HepG2 (cell line): ENCODE results near the gene RIPOR3. TPM values are rescaled to one million over a fixed set of nuclear protein-coding genes. Genes with fewer than 3 reads are reported as not detected.

Source experiments
- CEBPZ ChIP-seq: IDR thresholded peaks from 2 replicates; pipeline ENCODE4 v1.6.1; 2012; ENCODE audit warnings: low read length, improper control_type of control experiment
- FOXO1 ChIP-seq: sonication (generic); formaldehyde crosslinking; IDR thresholded peaks from 2 replicates; pipeline ENCODE4 v1.4.0; 2020; ENCODE audit warnings: missing genetic modification reagents
- HNF4A ChIP-seq: sonication (generic); formaldehyde crosslinking; IDR thresholded peaks from 2 replicates; pipeline ENCODE4 v1.4.0; 2020; ENCODE audit warnings: missing genetic modification reagents
- HNRNPL ChIP-seq: fragments of 200-400 bp; formaldehyde crosslinking; IDR thresholded peaks from 2 replicates; pipeline ENCODE4 v1.6.1; 2017; ENCODE audit warnings: mild to moderate bottlenecking, low read depth, low read length
- IRF2 ChIP-seq: IDR thresholded peaks from 2 replicates; pipeline ENCODE4 v1.6.1; 2018; ENCODE audit warnings: missing genetic modification reagents, missing compliant biosample characterization
- KAT7 ChIP-seq: IDR thresholded peaks from 2 replicates; pipeline ENCODE4 v1.6.1; 2018; ENCODE audit warnings: borderline replicate concordance, missing compliant biosample characterization
- MAFG ChIP-seq: sonication (generic); formaldehyde crosslinking; IDR thresholded peaks from 2 replicates; pipeline ENCODE4 v1.5.1; 2020; ENCODE audit warnings: mild to moderate bottlenecking, missing genetic modification reagents
- NR1H2 ChIP-seq: sonication (generic); formaldehyde crosslinking; IDR thresholded peaks from 2 replicates; pipeline ENCODE4 v1.8.1; 2022; ENCODE audit warnings: low read depth, missing genetic modification reagents, borderline replicate concordance
- NR2F1 ChIP-seq, 2 experiments: fragments of 450-650 bp in 1 of 2; formaldehyde crosslinking in 1 of 2; IDR thresholded peaks; 2 replicates each; pipeline versions ENCODE4 v1.5.0 to v1.6.1; 2016 to 2020; ENCODE audit warnings: mild to moderate bottlenecking in 1 of 2, missing compliant biosample characterization in 1 of 2, missing genetic modification reagents in 1 of 2, moderate library complexity in 1 of 2
- NR2F2 ChIP-seq: IDR thresholded peaks from 2 replicates; pipeline ENCODE4 v1.6.1; 2012; ENCODE audit warnings: low read depth, inconsistent platforms, borderline replicate concordance
- RARG ChIP-seq: sonication (generic); formaldehyde crosslinking; IDR thresholded peaks from 2 replicates; pipeline ENCODE4 v1.4.0; 2020; ENCODE audit warnings: low read depth, mild to moderate bottlenecking, missing genetic modification reagents
- RFX5 ChIP-seq: IDR thresholded peaks from 2 replicates; pipeline ENCODE4 v1.6.1; 2011; ENCODE audit warnings: low read depth, low read length, improper control_type of control experiment
- SAFB2 ChIP-seq: sonication (generic); formaldehyde crosslinking; IDR thresholded peaks from 2 replicates; pipeline ENCODE4 v1.5.1; 2020; ENCODE audit warnings: missing genetic modification reagents, low read depth, mild to moderate bottlenecking, borderline replicate concordance
- ZFP37 ChIP-seq: sonication (generic); formaldehyde crosslinking; IDR thresholded peaks from 2 replicates; pipeline ENCODE4 v1.4.0; 2020; ENCODE audit warnings: missing genetic modification reagents, borderline replicate concordance
- ZNF407 ChIP-seq: sonication (generic); formaldehyde crosslinking; IDR thresholded peaks from one replicate; pipeline ENCODE4 v1.5.1; 2020; ENCODE audit warnings: mild to moderate bottlenecking, missing genetic modification reagents; ENCODE audit errors: not compliant biosample characterization
- ZNF414 ChIP-seq: sonication (generic); formaldehyde crosslinking; IDR thresholded peaks from 2 replicates; pipeline ENCODE4 v1.5.0; 2020; ENCODE audit warnings: missing genetic modification reagents
- ZNF891 ChIP-seq: sonication (generic); formaldehyde crosslinking; IDR thresholded peaks from 2 replicates; pipeline ENCODE4 v1.5.0; 2020; ENCODE audit warnings: mild to moderate bottlenecking, missing genetic modification reagents
- ZSCAN30 ChIP-seq: sonication (generic); formaldehyde crosslinking; IDR thresholded peaks from 2 replicates; pipeline ENCODE4 v1.5.0; 2020; ENCODE audit warnings: mild to moderate bottlenecking, missing genetic modification reagents
- polyA plus RNA-seq, 8 experiments: library from polyadenylated mRNA; depleted of rRNA in 3 of 8; stranded (reverse) in 7 of 8; unstranded in 1 of 8; fragments of >200 nt; fragmentation: Illumina TruSeq in 4 of 8; extraction: Trizol in 4 of 8; gene quantifications; 2 replicates each; pipeline versions ENCODE4 v1.2.1 to v1.2.3, GENCODE V29; 2011 to 2016; ENCODE audit warnings: low read depth in 4 of 8, missing spikeins in 1 of 8, mixed read lengths in 1 of 8; ENCODE audit not compliant: insufficient read depth in 1 of 8
- total RNA-seq, 5 experiments: library from RNA; depleted of rRNA; stranded (reverse); fragments of >200 nt; fragmentation: Illumina TruSeq; extraction: Trizol; gene quantifications; 2 replicates each; pipeline ENCODE4 v1.2.3, GENCODE V29; 2016; ENCODE audit warnings: low read depth in 1 of 5

RIPOR3 gene
- total and polyA plus RNA-seq, 2 of the 13 experiments (the other 11 are each of a cell fraction or from before 2014, with no cell fraction given) = 0.18 TPM; not detected in 1

GRCh38 chr20:50672400-50673145 is 18.8 kb downstream of the RIPOR3 start (continued):
- TF ChIP-seq ZNF407 (CRISPR knock-in tag) (no peak), RARG (CRISPR knock-in tag) (no peak), SAFB2 (CRISPR knock-in tag) (0 out of 2 replicates have a peak, but pooled peaks have one; percentile 45), RFX5 (no peak), HNF4A (no peak), IRF2 (CRISPR knock-in tag) (no peak), ZNF414 (CRISPR knock-in tag) (no peak), NR1H2 (no peak), ZNF891 (CRISPR knock-in tag) (peak; percentile 79; the same call in 1 of the 2 replicates), ZFP37 (no peak), CEBPZ (no peak), KAT7 (CRISPR knock-in tag) (no peak), NR2F2 (no peak), ZSCAN30 (CRISPR knock-in tag) (no peak), FOXO1 (no peak), MAFG (CRISPR knock-in tag) (0 out of 2 replicates have a peak, but pooled peaks have one; percentile 29), HNRNPL (no peak), NR2F1 (CRISPR knock-in tag; IDR thresholded peaks at IDR 0.05) (no peak)
